ENCODE data around the gene MYL7.

GRCh38 chr7:44107116-44107960 lies 33.8 kb downstream of the MYL7 start:
- TF ChIP-seq CTCF (IDR thresholded peaks at IDR 0.05; ENCODE audit: borderline replicate concordance, extremely low read depth, low read length, poor library complexity, severe bottlenecking) (no peak), EZH2 (IDR thresholded peaks at IDR 0.05; ENCODE audit: borderline replicate concordance, low read depth, low read length, severe bottlenecking) (no peak)
